K562 (cell line): ENCODE results near the gene VPS26A. TPM values are rescaled to one million over a fixed set of nuclear protein-coding genes. Genes with fewer than 3 reads are reported as not detected.

Experiments used
- ARNT ChIP-seq, 2 experiments: fragments of 450-650 bp; IDR thresholded peaks; 2 replicates each; pipeline ENCODE4 v1.6.1; 2016; ENCODE audit warnings: mild to moderate bottlenecking in 1 of 2
- BHLHE40 ChIP-seq: IDR thresholded peaks from 2 replicates; pipeline ENCODE4 v1.6.1; 2011; ENCODE audit warnings: low read length, improper control_type of control experiment
- ELF4 ChIP-seq: fragments of 450-650 bp; formaldehyde crosslinking; IDR thresholded peaks from 2 replicates; pipeline ENCODE4 v1.4.0; 2022; ENCODE audit warnings: missing genetic modification characterization
- KHSRP ChIP-seq: fragments of 450-650 bp; IDR thresholded peaks from 2 replicates; pipeline ENCODE4 v1.6.1; 2017
- MCM2 ChIP-seq: fragments of 450-650 bp; IDR thresholded peaks from 2 replicates; pipeline ENCODE4 v1.6.1; 2017; ENCODE audit warnings: low read depth, mild to moderate bottlenecking
- MED1 ChIP-seq: sonication (generic); formaldehyde crosslinking; IDR thresholded peaks from 2 replicates; pipeline ENCODE4 v1.8.1; 2023; ENCODE audit warnings: missing genetic modification reagents, borderline replicate concordance
- MTA2 ChIP-seq: fragments of 450-650 bp; IDR thresholded peaks from 2 replicates; pipeline ENCODE4 v1.6.1; 2016; ENCODE audit warnings: low read depth
- PATZ1 ChIP-seq: fragments of 250-450 bp; sonication (Bioruptor Pico); IDR thresholded peaks from 2 replicates; pipeline ENCODE4 v1.5.0; 2020; ENCODE audit warnings: mild to moderate bottlenecking, borderline replicate concordance
- RBFOX2 ChIP-seq: fragments of 200-400 bp; formaldehyde crosslinking; IDR thresholded peaks from 2 replicates; pipeline ENCODE4 v1.6.1; 2017; ENCODE audit warnings: low read depth, mild to moderate bottlenecking, low read length, moderate library complexity
- RBM17 ChIP-seq: fragments of 200-400 bp; formaldehyde crosslinking; IDR thresholded peaks from 2 replicates; pipeline ENCODE4 v1.6.1; 2017; ENCODE audit warnings: low read depth, mild to moderate bottlenecking, low read length, borderline replicate concordance
- THRAP3 ChIP-seq: fragments of 450-650 bp; IDR thresholded peaks from 2 replicates; pipeline ENCODE4 v1.6.1; 2016; ENCODE audit warnings: mild to moderate bottlenecking, inconsistent platforms, borderline replicate concordance
- ZNF445 ChIP-seq: fragments of 250-450 bp; sonication (Bioruptor Pico); IDR thresholded peaks from 2 replicates; pipeline ENCODE4 v1.4.0; 2020; ENCODE audit warnings: low read depth, mild to moderate bottlenecking, moderate library complexity
- ZNF668 ChIP-seq: fragments of 250-450 bp; sonication (Bioruptor Pico); IDR thresholded peaks from 2 replicates; pipeline ENCODE4 v1.8.0; 2022; ENCODE audit warnings: mild to moderate bottlenecking, inconsistent platforms
- polyA plus RNA-seq, 8 experiments: library from polyadenylated mRNA; depleted of rRNA in 4 of 8; stranded (reverse) in 5 of 8; unstranded in 3 of 8; fragments of >200 nt; fragmentation: Nextera tagmentation in 2 of 8; fragmentation: Illumina TruSeq in 1 of 8; extraction: Ambion mirVana in 2 of 8; extraction: Trizol in 1 of 8; gene quantifications; 2 replicates each; pipeline versions ENCODE4 v1.2.1 to v1.2.3, GENCODE V29; 2011 to 2014; ENCODE audit warnings: inconsistent platforms in 1 of 8, missing spikeins in 1 of 8
- total RNA-seq, 7 experiments: library from RNA; depleted of rRNA in 6 of 7; stranded (reverse); fragments of >200 nt in 6 of 7; fragmentation: Illumina TruSeq in 2 of 7; extraction: Trizol in 2 of 7; gene quantifications; 2 replicates each; pipeline versions ENCODE4 v1.2.1 to v1.2.3, GENCODE V29; 2011 to 2021; ENCODE audit warnings: low replicate concordance in 1 of 7
- TF ChIP-seq, protein P1 (sequence below): fragments of 250-450 bp; sonication (Bioruptor Pico); IDR thresholded peaks from 2 replicates; pipeline ENCODE4 v1.4.0; 2020; ENCODE audit warnings: mild to moderate bottlenecking, moderate library complexity
- TF ChIP-seq, protein P2 (sequence below), 2 experiments: fragments of 450-650 bp; IDR thresholded peaks; 2 replicates each; pipeline ENCODE4 v1.6.1; 2018; ENCODE audit warnings: mild to moderate bottlenecking in 2 of 2, low read depth in 1 of 2; ENCODE audit not compliant: partially characterized antibody in 2 of 2
- TF ChIP-seq, protein P3 (sequence below): sonication (generic); formaldehyde crosslinking; IDR thresholded peaks from 2 replicates; pipeline ENCODE4 v1.8.1; 2023; ENCODE audit warnings: mild to moderate bottlenecking, missing genetic modification reagents
- TF ChIP-seq, protein P4 (sequence below): fragments of 450-650 bp; IDR thresholded peaks from 2 replicates; pipeline ENCODE4 v1.6.1; 2016; ENCODE audit warnings: low read depth, mild to moderate bottlenecking, moderate library complexity

VPS26A gene
- total and polyA plus RNA-seq, 9 of the 15 experiments (the other 6 are each of a cell fraction or from before 2014, with no cell fraction given) = 47.1 to 137 (median 69.3) TPM

GRCh38 chr10:69086001-69086509 is 37.9 kb upstream of the VPS26A start (continued):
- TF ChIP-seq MED1 (CRISPR knock-in tag) (no peak), MTA2 (no peak), RBM17 (no peak), ARNT (IDR thresholded peaks at IDR 0.05) (0 out of 4 replicates have a peak, but pooled peaks of 1 of the 2 experiments have one; percentile 27), ELF4 (CRISPR knock-in tag) (peak; percentile 79), PATZ1 (CRISPR knock-in tag) (no peak), BHLHE40 (peak; percentile 95), KHSRP (no peak), ZNF668 (CRISPR knock-in tag) (no peak), ZNF445 (CRISPR knock-in tag) (no peak), THRAP3 (no peak), RBFOX2 (no peak), MCM2 (no peak)
- TF ChIP-seq, protein P1, sequence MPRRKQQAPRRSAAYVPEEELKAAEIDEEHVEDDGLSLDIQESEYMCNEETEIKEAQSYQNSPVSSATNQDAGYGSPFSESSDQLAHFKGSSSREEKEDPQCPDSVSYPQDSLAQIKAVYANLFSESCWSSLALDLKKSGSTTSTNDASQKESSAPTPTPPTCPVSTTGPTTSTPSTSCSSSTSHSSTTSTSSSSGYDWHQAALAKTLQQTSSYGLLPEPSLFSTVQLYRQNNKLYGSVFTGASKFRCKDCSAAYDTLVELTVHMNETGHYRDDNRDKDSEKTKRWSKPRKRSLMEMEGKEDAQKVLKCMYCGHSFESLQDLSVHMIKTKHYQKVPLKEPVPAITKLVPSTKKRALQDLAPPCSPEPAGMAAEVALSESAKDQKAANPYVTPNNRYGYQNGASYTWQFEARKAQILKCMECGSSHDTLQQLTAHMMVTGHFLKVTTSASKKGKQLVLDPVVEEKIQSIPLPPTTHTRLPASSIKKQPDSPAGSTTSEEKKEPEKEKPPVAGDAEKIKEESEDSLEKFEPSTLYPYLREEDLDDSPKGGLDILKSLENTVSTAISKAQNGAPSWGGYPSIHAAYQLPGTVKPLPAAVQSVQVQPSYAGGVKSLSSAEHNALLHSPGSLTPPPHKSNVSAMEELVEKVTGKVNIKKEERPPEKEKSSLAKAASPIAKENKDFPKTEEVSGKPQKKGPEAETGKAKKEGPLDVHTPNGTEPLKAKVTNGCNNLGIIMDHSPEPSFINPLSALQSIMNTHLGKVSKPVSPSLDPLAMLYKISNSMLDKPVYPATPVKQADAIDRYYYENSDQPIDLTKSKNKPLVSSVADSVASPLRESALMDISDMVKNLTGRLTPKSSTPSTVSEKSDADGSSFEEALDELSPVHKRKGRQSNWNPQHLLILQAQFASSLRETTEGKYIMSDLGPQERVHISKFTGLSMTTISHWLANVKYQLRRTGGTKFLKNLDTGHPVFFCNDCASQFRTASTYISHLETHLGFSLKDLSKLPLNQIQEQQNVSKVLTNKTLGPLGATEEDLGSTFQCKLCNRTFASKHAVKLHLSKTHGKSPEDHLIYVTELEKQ = no peak
- TF ChIP-seq, protein P2, sequence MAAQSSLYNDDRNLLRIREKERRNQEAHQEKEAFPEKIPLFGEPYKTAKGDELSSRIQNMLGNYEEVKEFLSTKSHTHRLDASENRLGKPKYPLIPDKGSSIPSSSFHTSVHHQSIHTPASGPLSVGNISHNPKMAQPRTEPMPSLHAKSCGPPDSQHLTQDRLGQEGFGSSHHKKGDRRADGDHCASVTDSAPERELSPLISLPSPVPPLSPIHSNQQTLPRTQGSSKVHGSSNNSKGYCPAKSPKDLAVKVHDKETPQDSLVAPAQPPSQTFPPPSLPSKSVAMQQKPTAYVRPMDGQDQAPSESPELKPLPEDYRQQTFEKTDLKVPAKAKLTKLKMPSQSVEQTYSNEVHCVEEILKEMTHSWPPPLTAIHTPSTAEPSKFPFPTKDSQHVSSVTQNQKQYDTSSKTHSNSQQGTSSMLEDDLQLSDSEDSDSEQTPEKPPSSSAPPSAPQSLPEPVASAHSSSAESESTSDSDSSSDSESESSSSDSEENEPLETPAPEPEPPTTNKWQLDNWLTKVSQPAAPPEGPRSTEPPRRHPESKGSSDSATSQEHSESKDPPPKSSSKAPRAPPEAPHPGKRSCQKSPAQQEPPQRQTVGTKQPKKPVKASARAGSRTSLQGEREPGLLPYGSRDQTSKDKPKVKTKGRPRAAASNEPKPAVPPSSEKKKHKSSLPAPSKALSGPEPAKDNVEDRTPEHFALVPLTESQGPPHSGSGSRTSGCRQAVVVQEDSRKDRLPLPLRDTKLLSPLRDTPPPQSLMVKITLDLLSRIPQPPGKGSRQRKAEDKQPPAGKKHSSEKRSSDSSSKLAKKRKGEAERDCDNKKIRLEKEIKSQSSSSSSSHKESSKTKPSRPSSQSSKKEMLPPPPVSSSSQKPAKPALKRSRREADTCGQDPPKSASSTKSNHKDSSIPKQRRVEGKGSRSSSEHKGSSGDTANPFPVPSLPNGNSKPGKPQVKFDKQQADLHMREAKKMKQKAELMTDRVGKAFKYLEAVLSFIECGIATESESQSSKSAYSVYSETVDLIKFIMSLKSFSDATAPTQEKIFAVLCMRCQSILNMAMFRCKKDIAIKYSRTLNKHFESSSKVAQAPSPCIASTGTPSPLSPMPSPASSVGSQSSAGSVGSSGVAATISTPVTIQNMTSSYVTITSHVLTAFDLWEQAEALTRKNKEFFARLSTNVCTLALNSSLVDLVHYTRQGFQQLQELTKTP (IDR thresholded peaks at IDR 0.05; ENCODE audit: low read depth in 1 of 2, partially characterized antibody in 2 of 2) = peak in 1 of 2 experiments; percentile 16
- TF ChIP-seq, protein P3, sequence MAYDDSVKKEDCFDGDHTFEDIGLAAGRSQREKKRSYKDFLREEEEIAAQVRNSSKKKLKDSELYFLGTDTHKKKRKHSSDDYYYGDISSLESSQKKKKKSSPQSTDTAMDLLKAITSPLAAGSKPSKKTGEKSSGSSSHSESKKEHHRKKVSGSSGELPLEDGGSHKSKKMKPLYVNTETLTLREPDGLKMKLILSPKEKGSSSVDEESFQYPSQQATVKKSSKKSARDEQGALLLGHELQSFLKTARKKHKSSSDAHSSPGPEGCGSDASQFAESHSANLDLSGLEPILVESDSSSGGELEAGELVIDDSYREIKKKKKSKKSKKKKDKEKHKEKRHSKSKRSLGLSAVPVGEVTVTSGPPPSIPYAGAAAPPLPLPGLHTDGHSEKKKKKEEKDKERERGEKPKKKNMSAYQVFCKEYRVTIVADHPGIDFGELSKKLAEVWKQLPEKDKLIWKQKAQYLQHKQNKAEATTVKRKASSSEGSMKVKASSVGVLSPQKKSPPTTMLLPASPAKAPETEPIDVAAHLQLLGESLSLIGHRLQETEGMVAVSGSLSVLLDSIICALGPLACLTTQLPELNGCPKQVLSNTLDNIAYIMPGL = no peak
- TF ChIP-seq, protein P4, sequence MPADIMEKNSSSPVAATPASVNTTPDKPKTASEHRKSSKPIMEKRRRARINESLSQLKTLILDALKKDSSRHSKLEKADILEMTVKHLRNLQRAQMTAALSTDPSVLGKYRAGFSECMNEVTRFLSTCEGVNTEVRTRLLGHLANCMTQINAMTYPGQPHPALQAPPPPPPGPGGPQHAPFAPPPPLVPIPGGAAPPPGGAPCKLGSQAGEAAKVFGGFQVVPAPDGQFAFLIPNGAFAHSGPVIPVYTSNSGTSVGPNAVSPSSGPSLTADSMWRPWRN = no peak
